GM12891 (cell line): Measurements from ENCODE around the gene EPB41L2.

ENCODE experiments used
- DNase-seq: peaks from one replicate; pipeline ENCODE4 v3.0.0; 2011; ENCODE audit warnings: low spot score; ENCODE audit not compliant: insufficient read length
- FAIRE-seq: peaks from 2 replicates; lab custom pipeline; 2011; peaks lifted over from hg19 to GRCh38; lab: Jason Lieb, UNC
- PAX5 ChIP-seq: IDR thresholded peaks from 2 replicates; pipeline ENCODE4 v1.6.1; 2011; ENCODE audit warnings: low read length, moderate library complexity, mild to moderate bottlenecking; ENCODE audit not compliant: insufficient read depth, severe bottlenecking
- POLR2A ChIP-seq: IDR thresholded peaks from 2 replicates; pipeline ENCODE4 v1.6.1; 2011; ENCODE audit warnings: low read depth, low read length, control low read depth
- POLR2AphosphoS5 ChIP-seq: IDR thresholded peaks from 2 replicates; pipeline ENCODE4 v1.6.1; 2011; ENCODE audit warnings: low read depth, low read length, control low read depth
- POU2F2 ChIP-seq: IDR thresholded peaks from 2 replicates; pipeline ENCODE4 v1.6.1; 2011; ENCODE audit warnings: low read depth, mild to moderate bottlenecking, control low read depth, low read length, moderate library complexity
- SPI1 ChIP-seq: IDR thresholded peaks from 2 replicates; pipeline ENCODE4 v1.6.1; 2011; ENCODE audit warnings: low read depth, low read length, control low read depth
- TAF1 ChIP-seq: IDR thresholded peaks from 2 replicates; pipeline ENCODE4 v1.6.1; 2011; ENCODE audit warnings: low read depth, low read length, control low read depth

Gene EPB41L2

GRCh38 chr6:131042664-131043063 is 20.4 kb downstream of the EPB41L2 start:
- FAIRE-seq: no peak
- TF ChIP-seq SPI1 (no peak), POLR2A (no peak), PAX5 (no peak), TAF1 (no peak), POLR2AphosphoS5 (no peak), POU2F2 (no peak)
- no peak for DNase-seq

- no peak for FAIRE-seq
Measured at GRCh38 chr6:131041814-131042213, 21.2 kb downstream of the EPB41L2 start.

GRCh38 chr6:131040866-131041265 is 22.2 kb downstream of the EPB41L2 start:
- FAIRE-seq: no peak
- no peak for TF ChIP-seq POU2F2
- TF ChIP-seq POLR2AphosphoS5: no peak
- TF ChIP-seq POLR2A: no peak
- no peak for TF ChIP-seq SPI1
- no peak for TF ChIP-seq PAX5
- TF ChIP-seq TAF1: no peak
- no peak for DNase-seq

More at GRCh38 chr6:131041814-131042213, 21.2 kb downstream of the EPB41L2 start:
- TF ChIP-seq SPI1: no peak
- no peak for TF ChIP-seq POLR2AphosphoS5
- TF ChIP-seq PAX5: no peak
- TF ChIP-seq POLR2A: no peak
- TF ChIP-seq POU2F2: no peak
- TF ChIP-seq TAF1: no peak
- DNase-seq: no peak

- no peak for DNase-seq
- TF ChIP-seq TAF1 (no peak), POLR2A (no peak), POLR2AphosphoS5 (no peak), SPI1 (no peak), PAX5 (no peak), POU2F2 (no peak)
- no peak for FAIRE-seq
Measured at GRCh38 chr6:131039345-131039680, 23.7 kb downstream of the EPB41L2 start.

- DNase-seq (no peak), FAIRE-seq (no peak)
- TF ChIP-seq SPI1: no peak
- TF ChIP-seq POLR2A: no peak
Measured at GRCh38 chr6:131038597-131039344, 24.3 kb downstream of the EPB41L2 start.

- DNase-seq (no peak), FAIRE-seq (no peak)
- TF ChIP-seq POLR2AphosphoS5 (no peak), SPI1 (no peak), POU2F2 (no peak), TAF1 (no peak), POLR2A (no peak), PAX5 (no peak)
Measured at GRCh38 chr6:131037194-131037897, 25.7 kb downstream of the EPB41L2 start.

- TF ChIP-seq POLR2AphosphoS5 (no peak), PAX5 (no peak), POLR2A (no peak), TAF1 (no peak), SPI1 (no peak), POU2F2 (no peak)
- DNase-seq (no peak), FAIRE-seq (no peak)
Measured at GRCh38 chr6:131036601-131037000, 26.4 kb downstream of the EPB41L2 start.

- no peak for FAIRE-seq
- DNase-seq: no peak
- TF ChIP-seq POLR2A (no peak), TAF1 (no peak), POLR2AphosphoS5 (no peak), SPI1 (no peak)
Measured at GRCh38 chr6:131036143-131036542, 26.9 kb downstream of the EPB41L2 start.

- FAIRE-seq: no peak
- no peak for DNase-seq
- TF ChIP-seq PAX5 (no peak), POLR2AphosphoS5 (no peak), TAF1 (no peak), POU2F2 (no peak), SPI1 (no peak), POLR2A (no peak)
Measured at GRCh38 chr6:131035582-131035981, 27.5 kb downstream of the EPB41L2 start.
